H9 (cell line): ENCODE data around the gene VWA8. TPM values are rescaled to one million over a fixed set of nuclear protein-coding genes. Genes with fewer than 3 reads are reported as not detected.

Source experiments
- DNase-seq: peaks from one replicate; pipeline ENCODE4 v3.0.0-alpha.2; 2017
- H2AFZ ChIP-seq: one replicate; pipeline ENCODE4 v1.6.1; 2013; ENCODE audit warnings: mild to moderate bottlenecking, low read length, control low read depth, moderate library complexity
- H2AK5ac ChIP-seq: 2 replicates; pipeline ENCODE4 v1.6.1; 2013; ENCODE audit warnings: low read length, control low read depth, mixed read lengths; ENCODE audit not compliant: insufficient read length
- H2BK120ac ChIP-seq: one replicate; pipeline ENCODE4 v1.6.1; 2013; ENCODE audit warnings: low read depth, mild to moderate bottlenecking, low read length, control low read depth, inconsistent platforms; ENCODE audit not compliant: poor library complexity, severe bottlenecking
- H2BK12ac ChIP-seq: 2 replicates; pipeline ENCODE4 v1.6.1; 2013; ENCODE audit warnings: low read length, control low read depth, mixed read lengths, low read depth; ENCODE audit not compliant: insufficient read length
- H2BK15ac ChIP-seq: 2 replicates; pipeline ENCODE4 v1.6.1; 2013; ENCODE audit warnings: low read depth, low read length, control low read depth
- H2BK20ac ChIP-seq: one replicate; pipeline ENCODE4 v1.6.1; 2013; ENCODE audit warnings: low read depth, mild to moderate bottlenecking, low read length, control low read depth, inconsistent platforms; ENCODE audit not compliant: poor library complexity, severe bottlenecking
- H2BK5ac ChIP-seq: 2 replicates; pipeline ENCODE4 v1.6.1; 2013; ENCODE audit warnings: low read length, control low read depth, mixed read lengths; ENCODE audit not compliant: insufficient read length
- H3K14ac ChIP-seq: 2 replicates; pipeline ENCODE4 v1.6.1; 2013; ENCODE audit warnings: low read length, control low read depth; ENCODE audit not compliant: insufficient read depth
- H3K18ac ChIP-seq: 2 replicates; pipeline ENCODE4 v1.6.1; 2013; ENCODE audit warnings: low read depth, mild to moderate bottlenecking, mixed read lengths, low read length, control low read depth; ENCODE audit not compliant: insufficient read length
- H3K23ac ChIP-seq: 2 replicates; pipeline ENCODE4 v1.6.1; 2013; ENCODE audit warnings: low read length, control low read depth, mixed read lengths, low read depth; ENCODE audit not compliant: insufficient read length
- H3K23me2 ChIP-seq: 2 replicates; pipeline ENCODE4 v1.6.1; 2013; ENCODE audit warnings: low read depth, mild to moderate bottlenecking, mixed read lengths, low read length, control low read depth; ENCODE audit not compliant: insufficient read length, poor library complexity, severe bottlenecking
- H3K27ac ChIP-seq: 2 replicates; pipeline ENCODE4 v1.5.1; 2013; ENCODE audit warnings: low read length, control low read depth, mixed read lengths, low read depth; ENCODE audit not compliant: insufficient read length
- H3K27me3 ChIP-seq: 2 replicates; pipeline ENCODE4 v1.6.1; 2013; ENCODE audit warnings: low read length, control low read depth, inconsistent platforms; ENCODE audit not compliant: insufficient read depth
- H3K4ac ChIP-seq: 2 replicates; pipeline ENCODE4 v1.6.1; 2013; ENCODE audit warnings: low read depth, mild to moderate bottlenecking, control low read depth, inconsistent platforms, low read length, moderate library complexity
- H3K4me1 ChIP-seq: 2 replicates; pipeline ENCODE4 v1.6.1; 2013; ENCODE audit warnings: low read length, control low read depth, inconsistent platforms; ENCODE audit not compliant: insufficient read depth
- H3K4me2 ChIP-seq: 2 replicates; pipeline ENCODE4 v1.6.1; 2013; ENCODE audit warnings: low read length, control low read depth, mixed read lengths; ENCODE audit not compliant: insufficient read length, insufficient read depth
- H3K56ac ChIP-seq: 2 replicates; pipeline ENCODE4 v1.6.1; 2013; ENCODE audit warnings: low read depth, mild to moderate bottlenecking, mixed read lengths, low read length, control low read depth; ENCODE audit not compliant: insufficient read length
- H3K79me1 ChIP-seq: 2 replicates; pipeline ENCODE4 v1.6.1; 2013; ENCODE audit warnings: low read depth, mild to moderate bottlenecking, moderate library complexity, low read length, control low read depth, inconsistent platforms; ENCODE audit not compliant: insufficient read depth, poor library complexity, severe bottlenecking
- H3K79me2 ChIP-seq: 2 replicates; pipeline ENCODE4 v1.6.1; 2013; ENCODE audit warnings: low read length, control low read depth, inconsistent platforms; ENCODE audit not compliant: insufficient read depth
- H3K9ac ChIP-seq: 2 replicates; pipeline ENCODE4 v1.6.1; 2013; ENCODE audit warnings: low read length, control low read depth, mixed read lengths; ENCODE audit not compliant: insufficient read length; ENCODE audit errors: extremely low read depth
- H3K9me3 ChIP-seq: one replicate; pipeline ENCODE4 v1.6.1; 2013; ENCODE audit warnings: low read depth, low read length, inconsistent platforms; ENCODE audit not compliant: control insufficient read depth
- H3T11ph ChIP-seq: one replicate; pipeline ENCODE4 v1.6.1; 2013; ENCODE audit warnings: mild to moderate bottlenecking, low read length, control low read depth, inconsistent platforms
- H4K20me1 ChIP-seq: one replicate; pipeline ENCODE4 v1.6.1; 2013; ENCODE audit not compliant: control insufficient read depth, insufficient read length, insufficient read depth
- H4K5ac ChIP-seq: 2 replicates; pipeline ENCODE4 v1.6.1; 2013; ENCODE audit warnings: low read depth, mild to moderate bottlenecking, mixed read lengths, low read length, control low read depth; ENCODE audit not compliant: insufficient read length
- H4K8ac ChIP-seq: replicated peaks from 2 replicates; pipeline ENCODE4 v1.6.1; 2013; ENCODE audit warnings: low read length, control low read depth, mixed read lengths, low read depth; ENCODE audit not compliant: insufficient read length
- H4K91ac ChIP-seq: 2 replicates; pipeline ENCODE4 v1.6.1; 2013; ENCODE audit warnings: low read depth, mild to moderate bottlenecking, moderate library complexity, mixed read lengths, low read length, control low read depth; ENCODE audit not compliant: insufficient read length
- H3K27ac Mint-ChIP-seq, 3 experiments: 2 replicates in 2 of 3; 3 replicates in 1 of 3; pipeline ENCODE4 v1.8.0; 2020 to 2021; ENCODE audit warnings: mixed read lengths in 3 of 3, mild to moderate bottlenecking in 1 of 3, moderate library complexity in 1 of 3
- H3K27me3 Mint-ChIP-seq: 2 replicates; pipeline ENCODE4 v1.8.0; 2021; ENCODE audit warnings: low read depth, mild to moderate bottlenecking, moderate library complexity, mixed read lengths
- H3K36me3 Mint-ChIP-seq, 3 experiments: 2 replicates in 2 of 3; 3 replicates in 1 of 3; pipeline ENCODE4 v1.8.0; 2020 to 2021; ENCODE audit warnings: low read depth in 3 of 3, mixed read lengths in 3 of 3; ENCODE audit not compliant: insufficient read depth in 1 of 3
- H3K4me1 Mint-ChIP-seq, 2 experiments: 2 replicates each; pipeline ENCODE4 v1.8.0; 2020; ENCODE audit warnings: mixed read lengths in 2 of 2
- H3K4me3 Mint-ChIP-seq, 2 experiments: 2 replicates in 1 of 2; 3 replicates in 1 of 2; pipeline ENCODE4 v1.8.0; 2020 to 2021; ENCODE audit warnings: mild to moderate bottlenecking in 2 of 2, mixed read lengths in 2 of 2, moderate library complexity in 1 of 2
- H3K9me3 Mint-ChIP-seq, 2 experiments: 2 replicates in 1 of 2; 3 replicates in 1 of 2; pipeline ENCODE4 v1.8.0; 2020; ENCODE audit warnings: mild to moderate bottlenecking in 2 of 2, mixed read lengths in 2 of 2, moderate library complexity in 1 of 2
- WGBS: extraction: QIAGEN DNeasy Blood & Tissue Kit; methylation state at CpG from one replicate; pipeline ENCODE4 v1.1.7; 2013; ENCODE audit warnings: missing lambda C conversion rate, low lambda C conversion rate, mixed read lengths; ENCODE audit not compliant: insufficient read length; ENCODE audit errors: extremely low coverage; 5-methylcytosine and 5-hydroxymethylcytosine counted together
- total RNA-seq: library from RNA; stranded (reverse); gene quantifications from 2 replicates; pipeline ENCODE4 v1.2.1, GENCODE V29; 2021
- TF ChIP-seq, protein P1 (sequence below): fragments of 200-600 bp; sonication (generic); conservative IDR thresholded peaks from 3 replicates; pipeline ENCODE4 v1.8.0; 2021; ENCODE audit warnings: antibody characterized with exemption, mild to moderate bottlenecking

VWA8 gene
- total RNA-seq, 1 experiment from 2014 or later: 17.4 TPM

DNA sequence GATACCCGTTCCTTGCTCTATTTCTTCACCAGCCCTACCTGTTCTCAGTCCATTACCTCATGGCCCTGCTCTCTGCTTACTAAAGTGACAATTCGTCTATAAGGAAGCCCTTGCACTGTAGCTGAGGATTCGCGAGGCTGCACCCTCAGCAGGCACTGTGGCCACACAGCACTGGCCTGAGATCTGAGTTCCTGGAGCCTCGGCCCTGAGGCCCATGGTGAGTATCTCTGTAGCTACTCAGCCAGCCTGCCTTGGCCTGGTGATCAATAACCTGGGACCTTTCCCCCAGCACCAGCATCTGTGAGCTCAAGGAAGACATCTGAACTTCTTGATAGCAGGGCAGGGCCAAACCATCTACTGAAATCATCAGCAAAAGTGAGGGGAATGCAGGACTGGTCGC lies 412.9 kb downstream of the VWA8 start:
- Mint-ChIP-seq H3K27ac (no peak overlapping the region), H3K36me3 (no peaks in the 10 kb centered on the region), H3K27me3 (peaks cover 4% of the 10 kb centered on the region), H3K4me1 (peaks cover 12 to 15% of the 10 kb centered on the region in 2 experiments), H3K4me3 (no peak overlapping the region; a peak in 1 of 5 replicates), H3K9me3 (peaks cover 3 to 4% of the 10 kb centered on the region in 2 experiments; a peak in 2 of 5 replicates)
- H2AK5ac ChIP-seq: no peak overlapping the region
- H4K20me1 ChIP-seq: no peaks in the 10 kb centered on the region
- H3K4me1 ChIP-seq: 0 out of 2 replicates have a peak, but pooled peaks cover 3% of the 10 kb centered on the region
- no peak overlapping the region for H2BK15ac ChIP-seq
- WGBS: no CpG with 5 or more reads among the region's 6 CpGs
- H3K23me2 ChIP-seq: no peaks in the 10 kb centered on the region
- no peak overlapping the region for H4K8ac ChIP-seq
- no peak overlapping the region for H2BK12ac ChIP-seq
- H3T11ph ChIP-seq: no peak overlapping the region
- DNase-seq: no peak
- no peak overlapping the region for H3K4me2 ChIP-seq
- no peak overlapping the region for H3K9ac ChIP-seq
- no peak overlapping the region for H2BK120ac ChIP-seq
- no peak overlapping the region for H4K5ac ChIP-seq
- H2BK20ac ChIP-seq: no peak overlapping the region
- no peak overlapping the region for H3K4ac ChIP-seq
- TF ChIP-seq, protein P1, sequence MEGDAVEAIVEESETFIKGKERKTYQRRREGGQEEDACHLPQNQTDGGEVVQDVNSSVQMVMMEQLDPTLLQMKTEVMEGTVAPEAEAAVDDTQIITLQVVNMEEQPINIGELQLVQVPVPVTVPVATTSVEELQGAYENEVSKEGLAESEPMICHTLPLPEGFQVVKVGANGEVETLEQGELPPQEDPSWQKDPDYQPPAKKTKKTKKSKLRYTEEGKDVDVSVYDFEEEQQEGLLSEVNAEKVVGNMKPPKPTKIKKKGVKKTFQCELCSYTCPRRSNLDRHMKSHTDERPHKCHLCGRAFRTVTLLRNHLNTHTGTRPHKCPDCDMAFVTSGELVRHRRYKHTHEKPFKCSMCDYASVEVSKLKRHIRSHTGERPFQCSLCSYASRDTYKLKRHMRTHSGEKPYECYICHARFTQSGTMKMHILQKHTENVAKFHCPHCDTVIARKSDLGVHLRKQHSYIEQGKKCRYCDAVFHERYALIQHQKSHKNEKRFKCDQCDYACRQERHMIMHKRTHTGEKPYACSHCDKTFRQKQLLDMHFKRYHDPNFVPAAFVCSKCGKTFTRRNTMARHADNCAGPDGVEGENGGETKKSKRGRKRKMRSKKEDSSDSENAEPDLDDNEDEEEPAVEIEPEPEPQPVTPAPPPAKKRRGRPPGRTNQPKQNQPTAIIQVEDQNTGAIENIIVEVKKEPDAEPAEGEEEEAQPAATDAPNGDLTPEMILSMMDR: no peak
- H4K91ac ChIP-seq: no peak overlapping the region
- no peak overlapping the region for H3K18ac ChIP-seq
- no peaks in the 10 kb centered on the region for H3K79me2 ChIP-seq
- no peaks in the 10 kb centered on the region for H3K27me3 ChIP-seq
- no peaks in the 10 kb centered on the region for H3K9me3 ChIP-seq
- no peaks in the 10 kb centered on the region for H3K79me1 ChIP-seq
- no peak overlapping the region for H3K27ac ChIP-seq
- no peak overlapping the region for H3K23ac ChIP-seq
- no peak overlapping the region for H2AFZ ChIP-seq
- no peak overlapping the region for H2BK5ac ChIP-seq
- no peak overlapping the region for H3K14ac ChIP-seq
- H3K56ac ChIP-seq: no peak overlapping the region
